D721Med (cell line): Measurements from ENCODE around the gene HNF4A.
A peak's percentile ranks its signal among the peaks of the same experiment; 100 is the strongest.

Source experiments
- DNase-seq: peaks from one replicate; pipeline ENCODE4 v3.0.0; 2011; ENCODE audit warnings: low spot score; ENCODE audit not compliant: insufficient read length
- FAIRE-seq: peaks from 2 replicates; lab custom pipeline; 2011; peaks lifted over from hg19 to GRCh38; lab: Jason Lieb, UNC
- TF ChIP-seq, protein P1 (sequence below): IDR thresholded peaks from 2 replicates; pipeline ENCODE4 v1.5.1; 2012; ENCODE audit warnings: mild to moderate bottlenecking, control low read depth; ENCODE audit not compliant: insufficient read depth; ENCODE audit errors: missing control alignments

HNF4A gene

DNA sequence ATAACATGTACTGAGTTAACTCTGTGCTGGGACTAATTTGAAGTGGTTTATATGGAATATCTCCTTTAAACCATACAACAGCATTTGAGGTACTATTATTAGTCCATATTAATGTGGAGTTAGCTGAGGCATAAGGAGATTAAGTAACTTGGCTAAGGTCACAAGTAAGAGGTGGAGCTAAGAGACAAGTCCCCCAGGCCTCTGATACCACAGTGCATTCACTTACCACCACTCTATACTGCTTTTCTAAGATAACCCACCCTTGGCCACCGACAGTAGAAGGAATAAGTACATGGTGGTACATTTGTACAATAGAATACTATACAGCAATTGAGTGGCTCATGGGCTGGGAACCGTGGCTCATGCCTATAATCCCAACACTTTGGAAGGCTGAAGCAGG lies 103.8 kb downstream of the HNF4A start:
- DNase-seq (no peak), FAIRE-seq (no peak)
- TF ChIP-seq, protein P1, sequence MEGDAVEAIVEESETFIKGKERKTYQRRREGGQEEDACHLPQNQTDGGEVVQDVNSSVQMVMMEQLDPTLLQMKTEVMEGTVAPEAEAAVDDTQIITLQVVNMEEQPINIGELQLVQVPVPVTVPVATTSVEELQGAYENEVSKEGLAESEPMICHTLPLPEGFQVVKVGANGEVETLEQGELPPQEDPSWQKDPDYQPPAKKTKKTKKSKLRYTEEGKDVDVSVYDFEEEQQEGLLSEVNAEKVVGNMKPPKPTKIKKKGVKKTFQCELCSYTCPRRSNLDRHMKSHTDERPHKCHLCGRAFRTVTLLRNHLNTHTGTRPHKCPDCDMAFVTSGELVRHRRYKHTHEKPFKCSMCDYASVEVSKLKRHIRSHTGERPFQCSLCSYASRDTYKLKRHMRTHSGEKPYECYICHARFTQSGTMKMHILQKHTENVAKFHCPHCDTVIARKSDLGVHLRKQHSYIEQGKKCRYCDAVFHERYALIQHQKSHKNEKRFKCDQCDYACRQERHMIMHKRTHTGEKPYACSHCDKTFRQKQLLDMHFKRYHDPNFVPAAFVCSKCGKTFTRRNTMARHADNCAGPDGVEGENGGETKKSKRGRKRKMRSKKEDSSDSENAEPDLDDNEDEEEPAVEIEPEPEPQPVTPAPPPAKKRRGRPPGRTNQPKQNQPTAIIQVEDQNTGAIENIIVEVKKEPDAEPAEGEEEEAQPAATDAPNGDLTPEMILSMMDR, result no peak

DNA sequence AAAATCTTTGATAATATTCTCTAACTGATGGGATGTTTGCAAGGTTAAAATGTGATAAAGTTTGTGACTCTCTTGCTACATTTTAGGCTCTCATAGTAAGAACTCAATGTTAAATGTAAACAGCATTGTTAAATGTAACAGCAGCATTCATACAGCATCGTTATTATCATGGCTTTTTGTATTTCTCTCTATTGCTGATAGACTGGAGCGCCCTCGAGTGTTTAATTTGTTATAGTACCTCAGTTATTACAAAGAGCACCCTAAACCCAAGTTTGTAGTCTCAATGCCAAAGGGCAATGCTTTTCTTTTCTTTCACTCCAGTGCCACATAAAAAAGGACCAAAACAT lies 105.3 kb downstream of the HNF4A start:
- no peak for FAIRE-seq
- TF ChIP-seq, protein P1, result peak; percentile 43
- no peak for DNase-seq

- FAIRE-seq (no peak), DNase-seq (no peak)
- TF ChIP-seq, protein P1, result no peak
These were observed 105.8 kb downstream of the HNF4A start for GRCh38 chr20:44461142-44461802.

GRCh38 chr20:44461803-44462174 lies 106.3 kb downstream of the HNF4A start:
- DNase-seq, result no peak
- FAIRE-seq, result no peak
- TF ChIP-seq, protein P1, result no peak

DNA sequence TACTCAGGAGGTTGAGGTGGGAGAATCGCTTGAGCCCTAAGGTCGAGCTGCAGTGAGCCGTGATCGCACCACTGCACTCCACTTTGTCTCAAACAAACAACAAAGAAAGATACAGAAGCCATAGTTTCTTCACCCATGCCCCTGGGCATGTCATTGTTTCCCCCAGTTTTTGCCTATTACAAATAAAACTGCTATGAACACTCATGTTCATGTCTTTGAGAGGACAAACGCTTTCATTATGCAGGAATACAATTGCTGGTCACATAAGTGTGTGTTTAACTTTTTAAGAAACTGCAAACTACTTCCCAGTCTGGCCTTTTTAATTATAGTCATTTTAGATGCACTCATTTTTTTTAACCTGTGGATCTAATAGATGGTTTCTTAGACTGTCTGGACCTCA lies 108.0 kb downstream of the HNF4A start:
- DNase-seq, result no peak
- TF ChIP-seq, protein P1, result no peak
- FAIRE-seq, result no peak

DNA sequence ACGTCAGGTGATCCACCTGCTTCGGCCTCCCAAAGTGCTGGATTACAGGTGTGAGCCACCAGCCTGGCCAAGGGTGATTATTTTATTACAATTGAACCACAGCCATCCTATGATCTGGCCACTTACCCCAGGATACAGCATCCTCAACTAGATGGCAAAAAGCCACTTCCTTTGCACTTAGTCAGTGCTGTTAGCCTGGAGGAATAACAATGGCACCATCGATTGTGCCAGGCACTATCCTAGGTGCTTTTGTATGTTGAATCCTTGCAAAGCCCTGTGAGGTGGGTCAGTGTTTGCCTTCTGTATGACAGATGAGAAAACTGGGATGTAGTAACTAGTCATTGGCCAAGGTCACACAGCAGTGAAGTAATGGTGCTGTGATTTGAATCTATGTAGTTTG lies 109.0 kb downstream of the HNF4A start:
- DNase-seq, result no peak
- TF ChIP-seq, protein P1, result no peak
- FAIRE-seq, result no peak

DNA sequence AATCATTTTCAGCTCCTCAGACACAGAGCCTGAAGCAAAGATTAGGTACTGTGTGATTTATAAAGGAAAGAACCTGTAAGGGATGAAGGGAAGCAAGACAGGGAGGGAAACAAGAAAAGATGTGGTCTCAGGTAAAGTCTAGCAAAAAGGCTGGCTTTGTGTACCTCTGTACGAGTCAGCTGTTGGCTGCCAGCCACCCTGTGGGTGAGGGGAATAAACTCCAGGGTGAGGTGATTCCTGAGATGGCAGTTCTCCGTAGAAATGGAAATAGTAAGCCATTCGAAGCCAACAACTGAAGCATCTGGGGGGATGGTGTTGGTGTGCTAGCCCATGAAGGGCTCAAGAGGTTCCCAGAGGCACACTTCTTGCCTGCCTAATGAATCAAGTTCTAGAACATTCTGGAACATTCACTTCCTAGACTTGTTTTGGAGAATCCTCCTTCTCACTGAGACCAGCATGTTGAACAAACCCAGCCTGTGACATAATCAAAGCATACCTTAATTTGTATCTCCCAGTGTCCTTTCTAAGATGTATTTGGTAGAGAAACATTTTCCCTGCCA lies 109.6 kb downstream of the HNF4A start:
- DNase-seq (no peak), FAIRE-seq (no peak)
- TF ChIP-seq, protein P1, result no peak
